Glutamatergic neuron (in vitro differentiated cells): ENCODE measurements around the gene CORO7. TPM values are rescaled to one million over a fixed set of nuclear protein-coding genes. Genes with fewer than 3 reads are reported as not detected.

Experiments
- DNase-seq: peaks from one replicate; pipeline ENCODE4 v3.0.0; 2022
- H3K27ac Mint-ChIP-seq: one replicate; pipeline ENCODE4 v1.8.0; 2020; ENCODE audit warnings: mild to moderate bottlenecking, mixed read lengths, inconsistent platforms; ENCODE audit not compliant: unreplicated experiment
- H3K27me3 Mint-ChIP-seq: one replicate; pipeline ENCODE4 v1.8.0; 2020; ENCODE audit warnings: mild to moderate bottlenecking, moderate library complexity, mixed read lengths, inconsistent platforms; ENCODE audit not compliant: unreplicated experiment
- H3K36me3 Mint-ChIP-seq: one replicate; pipeline ENCODE4 v1.8.0; 2020; ENCODE audit warnings: mild to moderate bottlenecking, mixed read lengths, inconsistent platforms; ENCODE audit not compliant: unreplicated experiment
- H3K4me1 Mint-ChIP-seq: one replicate; pipeline ENCODE4 v1.8.0; 2020; ENCODE audit warnings: mild to moderate bottlenecking, low read depth, mixed read lengths, inconsistent platforms; ENCODE audit not compliant: unreplicated experiment
- H3K4me3 Mint-ChIP-seq: one replicate; pipeline ENCODE4 v1.8.0; 2020; ENCODE audit warnings: mild to moderate bottlenecking, mixed read lengths, inconsistent platforms; ENCODE audit not compliant: unreplicated experiment
- H3K9me3 Mint-ChIP-seq: one replicate; pipeline ENCODE4 v1.8.0; 2020; ENCODE audit warnings: mild to moderate bottlenecking, moderate library complexity, mixed read lengths, inconsistent platforms; ENCODE audit not compliant: unreplicated experiment
- total RNA-seq: library from RNA; stranded (reverse); fragmentation: NEBNext Ultra II Directional; extraction: Animal tissue kit (Norgen Biotek cat#: 25700); gene quantifications from one replicate; pipeline ENCODE4 v1.2.1, GENCODE V29; 2021; ENCODE audit not compliant: unreplicated experiment
- TF ChIP-seq, protein P1 (sequence below): fragments of 200-600 bp; sonication (generic); IDR thresholded peaks from one replicate; pipeline ENCODE4 v1.5.0; 2021; ENCODE audit not compliant: partially characterized antibody, unreplicated experiment

The CORO7 gene
- total RNA-seq, 1 donor from 2014 or later, result 200 TPM

DNA sequence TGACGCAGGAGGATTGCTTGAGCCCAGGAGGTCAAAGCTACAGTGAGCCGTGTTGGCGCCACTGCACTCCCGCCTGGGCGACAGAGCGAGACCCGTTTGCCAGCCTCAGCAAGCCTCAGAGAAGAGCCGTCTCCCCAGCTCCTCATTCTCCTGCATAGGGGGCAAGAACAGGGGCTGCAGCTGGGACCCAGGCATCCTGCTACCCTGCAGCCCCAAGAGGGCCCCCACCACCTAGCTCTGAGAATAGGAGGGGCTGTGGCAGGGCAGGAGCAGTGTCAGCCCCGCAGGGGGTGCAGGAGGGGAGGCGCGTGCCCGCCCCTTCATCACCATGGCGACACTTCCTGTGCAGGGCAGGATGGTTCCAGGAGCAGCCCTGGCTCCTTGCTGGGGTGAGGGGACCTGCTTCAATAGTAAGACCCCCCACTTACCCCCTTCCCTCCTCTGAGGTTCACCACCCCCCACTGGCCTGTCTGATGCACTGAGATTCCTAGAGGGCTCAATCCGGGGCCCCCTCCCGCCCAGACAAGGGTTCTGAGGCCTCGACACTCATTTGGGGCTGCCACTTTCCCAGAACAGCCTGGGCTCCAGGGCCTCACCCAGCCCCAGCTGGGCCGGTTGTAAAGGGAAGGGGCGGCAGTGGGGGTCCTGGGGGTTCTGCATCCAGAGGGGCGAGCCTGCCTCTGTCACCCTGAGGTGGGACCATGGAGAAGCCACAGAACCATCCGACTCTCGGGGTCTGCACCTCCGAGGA, 24.6 kb downstream of the CORO7 start:
- Mint-ChIP-seq H3K4me3 (no peak overlapping the region), H3K27me3 (peaks cover 8% of the 10 kb centered on the region), H3K27ac (peak overlapping the region; percentile 66), H3K36me3 (no peaks in the 10 kb centered on the region), H3K9me3 (peaks cover 9% of the 10 kb centered on the region), H3K4me1 (peaks cover 4% of the 10 kb centered on the region)
- TF ChIP-seq, protein P1, sequence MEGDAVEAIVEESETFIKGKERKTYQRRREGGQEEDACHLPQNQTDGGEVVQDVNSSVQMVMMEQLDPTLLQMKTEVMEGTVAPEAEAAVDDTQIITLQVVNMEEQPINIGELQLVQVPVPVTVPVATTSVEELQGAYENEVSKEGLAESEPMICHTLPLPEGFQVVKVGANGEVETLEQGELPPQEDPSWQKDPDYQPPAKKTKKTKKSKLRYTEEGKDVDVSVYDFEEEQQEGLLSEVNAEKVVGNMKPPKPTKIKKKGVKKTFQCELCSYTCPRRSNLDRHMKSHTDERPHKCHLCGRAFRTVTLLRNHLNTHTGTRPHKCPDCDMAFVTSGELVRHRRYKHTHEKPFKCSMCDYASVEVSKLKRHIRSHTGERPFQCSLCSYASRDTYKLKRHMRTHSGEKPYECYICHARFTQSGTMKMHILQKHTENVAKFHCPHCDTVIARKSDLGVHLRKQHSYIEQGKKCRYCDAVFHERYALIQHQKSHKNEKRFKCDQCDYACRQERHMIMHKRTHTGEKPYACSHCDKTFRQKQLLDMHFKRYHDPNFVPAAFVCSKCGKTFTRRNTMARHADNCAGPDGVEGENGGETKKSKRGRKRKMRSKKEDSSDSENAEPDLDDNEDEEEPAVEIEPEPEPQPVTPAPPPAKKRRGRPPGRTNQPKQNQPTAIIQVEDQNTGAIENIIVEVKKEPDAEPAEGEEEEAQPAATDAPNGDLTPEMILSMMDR, result no peak
- DNase-seq, result no peak

DNA sequence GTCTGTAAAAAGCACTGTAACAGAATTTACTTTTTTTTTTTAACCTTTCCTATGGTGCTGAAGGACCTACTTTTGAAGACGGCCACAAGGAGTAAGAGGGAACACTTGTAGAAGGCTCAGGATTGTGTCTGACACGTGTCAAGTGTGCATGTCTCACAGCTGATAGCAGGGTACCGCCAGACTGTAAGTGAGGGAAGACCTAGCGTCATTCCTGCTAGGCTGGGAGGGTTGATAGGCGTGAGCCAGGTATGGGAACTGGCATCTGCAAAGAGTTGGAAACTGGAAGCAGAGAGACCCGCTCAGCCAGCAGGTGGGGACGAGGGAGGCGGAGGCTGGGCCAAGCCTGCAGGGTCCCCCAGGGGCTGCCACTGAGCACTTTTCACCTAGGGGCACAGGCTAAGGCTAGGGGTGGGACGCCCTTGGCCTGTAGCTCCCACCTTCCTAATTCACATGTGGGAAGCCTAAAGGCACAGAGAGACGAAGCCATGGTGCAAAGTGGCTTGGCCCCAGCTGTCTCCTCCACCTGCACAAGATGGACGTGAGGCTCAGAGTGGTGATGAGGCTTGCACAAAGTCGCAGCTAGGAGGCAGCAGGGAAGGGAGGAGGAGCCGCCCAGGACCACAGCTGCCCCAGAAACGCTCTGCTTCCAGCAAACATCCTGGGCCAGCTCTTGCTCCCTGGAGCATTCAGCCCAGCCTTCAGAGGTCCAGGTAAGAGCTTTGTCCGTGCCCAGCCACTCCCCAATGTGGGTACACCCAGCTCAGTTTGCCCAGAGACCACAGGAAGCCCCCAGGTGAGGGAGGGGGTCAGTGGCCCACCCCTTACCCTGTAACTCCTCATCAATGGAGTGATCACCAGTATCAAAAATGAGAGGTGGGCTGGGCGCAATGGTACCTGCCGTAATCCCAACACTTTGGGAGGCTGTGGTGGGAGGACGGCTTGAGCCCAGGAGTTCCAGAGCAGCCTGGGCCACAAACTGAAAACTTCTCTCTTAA, 25.8 kb downstream of the CORO7 start:
- H3K36me3 Mint-ChIP-seq, result no peaks in the 10 kb centered on the region

DNA sequence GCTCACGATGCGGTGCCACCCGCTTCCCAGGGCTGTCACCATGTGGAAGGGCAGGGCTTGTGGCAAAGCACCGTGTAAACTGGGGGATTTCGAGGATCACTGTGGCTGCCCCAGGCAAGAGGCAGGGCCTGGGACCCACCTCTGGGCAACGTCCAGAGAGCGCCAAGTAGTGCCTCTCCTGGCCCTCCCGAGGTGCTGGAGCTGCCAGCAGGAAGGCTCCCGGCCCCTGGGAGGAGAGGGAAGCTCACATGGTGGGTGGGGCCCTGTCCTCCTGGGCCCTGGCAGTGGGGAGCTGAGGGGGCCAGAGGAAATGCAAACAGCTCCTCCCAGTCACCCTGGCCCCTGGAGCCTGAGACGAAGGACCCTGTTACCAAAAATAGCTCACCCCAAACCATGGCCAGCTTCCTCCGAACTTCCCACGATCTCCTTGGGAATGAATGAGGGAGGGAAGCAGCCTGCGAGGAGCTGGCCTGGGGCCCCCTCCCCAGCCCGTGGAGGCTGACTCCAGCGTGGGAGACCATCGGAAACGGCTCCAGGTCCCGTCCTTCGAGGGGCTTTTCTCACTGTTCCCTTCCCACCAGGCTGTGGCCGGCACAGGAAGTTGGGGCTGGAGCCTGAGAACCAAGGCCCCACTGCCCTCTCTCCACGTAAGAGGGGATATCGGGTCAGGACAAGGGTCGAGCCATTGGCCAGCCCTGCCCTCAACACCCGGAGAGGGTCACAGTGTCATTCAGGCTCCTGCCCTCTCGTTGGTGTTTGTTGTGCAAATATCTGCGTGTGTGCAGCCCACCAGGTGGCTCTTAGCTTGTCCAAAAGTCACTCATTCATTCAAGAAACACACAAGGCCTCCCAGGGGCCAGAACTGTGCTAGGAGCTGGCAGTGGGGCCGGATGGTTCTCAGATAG, 27.1 kb downstream of the CORO7 start:
- Mint-ChIP-seq H3K4me1 (peaks cover 7% of the 10 kb centered on the region), H3K27me3 (peaks cover 12% of the 10 kb centered on the region), H3K36me3 (no peaks in the 10 kb centered on the region), H3K4me3 (no peak overlapping the region), H3K9me3 (peaks cover 7% of the 10 kb centered on the region), H3K27ac (no peak overlapping the region)
- DNase-seq, result no peak
- TF ChIP-seq, protein P1, result no peak

More for the DNA sequence above, 25.8 kb downstream of the CORO7 start:
- H3K4me3 Mint-ChIP-seq, result no peak overlapping the region
- no peak for DNase-seq
- TF ChIP-seq, protein P1, result no peak
- peaks cover 9% of the 10 kb centered on the region for H3K9me3 Mint-ChIP-seq
- peak overlapping the region; percentile 73 for H3K27ac Mint-ChIP-seq
- H3K4me1 Mint-ChIP-seq, result peaks cover 4% of the 10 kb centered on the region
- H3K27me3 Mint-ChIP-seq, result peaks cover 9% of the 10 kb centered on the region

DNA sequence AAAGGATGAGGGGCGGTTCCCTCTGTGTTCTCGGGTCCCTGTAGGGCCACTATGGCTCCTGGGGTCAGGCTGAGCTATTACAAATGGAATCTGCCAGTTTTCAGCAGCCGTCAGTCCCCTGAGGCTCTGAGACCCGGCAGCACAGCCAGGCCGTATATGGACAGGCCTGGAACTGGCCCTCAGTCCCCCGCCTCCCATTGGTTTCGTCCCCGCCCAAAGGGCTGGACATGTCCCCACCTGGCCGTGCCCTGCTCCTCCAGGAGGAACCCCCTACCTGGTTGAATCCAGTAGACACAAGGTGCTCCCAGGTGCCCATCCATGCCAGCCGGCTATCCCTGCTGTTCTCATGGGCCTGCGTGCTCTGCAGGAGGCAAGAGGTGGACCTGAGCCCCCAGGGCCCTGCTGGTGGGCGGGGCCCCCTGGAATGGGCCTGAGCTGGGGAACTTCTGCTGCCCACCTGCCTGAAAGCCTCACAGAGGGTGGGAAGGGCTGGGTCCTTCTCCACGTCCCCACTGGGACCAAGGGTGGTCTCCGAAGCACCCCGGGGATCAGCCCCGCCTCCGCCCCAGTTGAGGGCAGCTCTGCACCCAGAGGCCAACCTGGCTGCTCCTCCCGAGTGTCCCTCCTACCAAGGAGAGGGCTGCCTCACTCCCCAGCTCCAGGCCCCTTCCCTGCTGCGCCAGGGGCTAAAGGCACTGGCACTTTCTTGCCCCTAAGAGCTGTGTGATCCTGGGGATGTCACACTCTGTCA, 27.9 kb downstream of the CORO7 start:
- DNase-seq, result no peak
- TF ChIP-seq, protein P1, result no peak
- Mint-ChIP-seq H3K9me3 (peaks cover 7% of the 10 kb centered on the region), H3K27ac (no peak overlapping the region), H3K36me3 (no peaks in the 10 kb centered on the region), H3K4me1 (peaks cover 7% of the 10 kb centered on the region), H3K27me3 (peaks cover 13% of the 10 kb centered on the region), H3K4me3 (no peak overlapping the region)
